OCI-LY3 (cell line): ENCODE data around the gene SFXN2.

ENCODE experiments used
- EZH2phosphoT487 ChIP-seq: fragments of 200-600 bp; shearing (Covaris generic); IDR thresholded peaks from 2 replicates; pipeline ENCODE4 v1.6.1; 2018; ENCODE audit warnings: antibody characterized with exemption, mixed run types, low read depth
- TF ChIP-seq, protein P1 (sequence below): fragments of 200-600, 300-600 bp; sonication (generic); IDR thresholded peaks from 2 replicates; pipeline ENCODE4 v1.5.1; 2014; ENCODE audit warnings: antibody characterized with exemption, low read length, low read depth

DNA sequence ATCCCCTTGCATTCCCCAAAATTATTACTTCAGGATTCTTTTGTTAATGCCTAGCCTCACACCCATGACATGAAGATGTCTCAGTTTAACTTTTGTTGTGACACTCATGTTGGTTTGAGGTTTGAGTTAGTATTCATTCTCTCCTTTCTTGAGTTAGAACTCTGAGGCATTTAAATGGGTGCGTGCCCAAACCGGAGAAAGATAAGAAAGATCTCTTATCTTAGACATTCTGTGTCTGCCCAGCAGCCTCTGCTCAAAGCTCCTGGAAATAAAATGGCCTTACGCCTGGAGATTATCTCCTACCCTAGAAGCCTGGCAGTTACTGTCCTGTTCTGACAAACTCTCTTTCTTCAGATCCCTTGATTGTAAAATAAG lies 55.7 kb downstream of the SFXN2 start:
- TF ChIP-seq, protein P1, sequence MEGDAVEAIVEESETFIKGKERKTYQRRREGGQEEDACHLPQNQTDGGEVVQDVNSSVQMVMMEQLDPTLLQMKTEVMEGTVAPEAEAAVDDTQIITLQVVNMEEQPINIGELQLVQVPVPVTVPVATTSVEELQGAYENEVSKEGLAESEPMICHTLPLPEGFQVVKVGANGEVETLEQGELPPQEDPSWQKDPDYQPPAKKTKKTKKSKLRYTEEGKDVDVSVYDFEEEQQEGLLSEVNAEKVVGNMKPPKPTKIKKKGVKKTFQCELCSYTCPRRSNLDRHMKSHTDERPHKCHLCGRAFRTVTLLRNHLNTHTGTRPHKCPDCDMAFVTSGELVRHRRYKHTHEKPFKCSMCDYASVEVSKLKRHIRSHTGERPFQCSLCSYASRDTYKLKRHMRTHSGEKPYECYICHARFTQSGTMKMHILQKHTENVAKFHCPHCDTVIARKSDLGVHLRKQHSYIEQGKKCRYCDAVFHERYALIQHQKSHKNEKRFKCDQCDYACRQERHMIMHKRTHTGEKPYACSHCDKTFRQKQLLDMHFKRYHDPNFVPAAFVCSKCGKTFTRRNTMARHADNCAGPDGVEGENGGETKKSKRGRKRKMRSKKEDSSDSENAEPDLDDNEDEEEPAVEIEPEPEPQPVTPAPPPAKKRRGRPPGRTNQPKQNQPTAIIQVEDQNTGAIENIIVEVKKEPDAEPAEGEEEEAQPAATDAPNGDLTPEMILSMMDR: no peak
- no peak for TF ChIP-seq EZH2phosphoT487
